GM18868 (cell line): Measurements from ENCODE around the gene TYRO3.
"Not testable (repeated sequence)": the region's sequence is repeated elsewhere in the genome, so short reads cannot be mapped to it uniquely, and the experiment has no call there.

Source experiments
- ATAC-seq: cut with Tn5 transposase; IDR thresholded peaks from one replicate; pipeline ENCODE4 v1.9.1; 2021; ENCODE audit warnings: mild to moderate bottlenecking, moderate library complexity; ENCODE audit not compliant: unreplicated experiment

The TYRO3 gene

GRCh38 chr15:41572866-41573265 is 13.9 kb downstream of the TYRO3 start:
- ATAC-seq, result no peak

GRCh38 chr15:41573396-41573795 is 14.4 kb downstream of the TYRO3 start:
- ATAC-seq, result no peak

GRCh38 chr15:41574158-41574557 is 15.1 kb downstream of the TYRO3 start:
- ATAC-seq, result no peak

- ATAC-seq, result no peak
Measured at GRCh38 chr15:41575282-41575681, 16.3 kb downstream of the TYRO3 start.

- no peak for ATAC-seq
Measured at GRCh38 chr15:41577863-41578735, 19.1 kb downstream of the TYRO3 start.

GRCh38 chr15:41578736-41579383 is 19.8 kb downstream of the TYRO3 start:
- no peak for ATAC-seq

- no peak for ATAC-seq
Measured at GRCh38 chr15:41581110-41581509, 22.1 kb downstream of the TYRO3 start.

- no peak for ATAC-seq
Measured at GRCh38 chr15:41583795-41584194, 24.8 kb downstream of the TYRO3 start.

- ATAC-seq, result no peak
Measured at GRCh38 chr15:41584636-41585126, 25.7 kb downstream of the TYRO3 start.

GRCh38 chr15:41585127-41586047 is 26.4 kb downstream of the TYRO3 start:
- no peak for ATAC-seq

GRCh38 chr15:41586531-41587282 is 27.7 kb downstream of the TYRO3 start:
- ATAC-seq, result not testable (repeated sequence)

GRCh38 chr15:41589018-41589417 is 30.0 kb downstream of the TYRO3 start:
- ATAC-seq, result not testable (repeated sequence)

- ATAC-seq, result not testable (repeated sequence)
Measured at GRCh38 chr15:41589571-41589970, 30.6 kb downstream of the TYRO3 start.

GRCh38 chr15:41591217-41591616 is 32.2 kb downstream of the TYRO3 start:
- not testable (repeated sequence) for ATAC-seq

GRCh38 chr15:41592718-41593117 is 33.7 kb downstream of the TYRO3 start:
- ATAC-seq, result not testable (repeated sequence)

GRCh38 chr15:41594801-41595746 is 36.1 kb downstream of the TYRO3 start:
- no peak for ATAC-seq

- no peak for ATAC-seq
Measured at GRCh38 chr15:41596972-41597371, 38.0 kb downstream of the TYRO3 start.

- ATAC-seq, result no peak
Measured at GRCh38 chr15:41597787-41598186, 38.8 kb downstream of the TYRO3 start.

GRCh38 chr15:41599061-41599460 is 40.0 kb downstream of the TYRO3 start:
- no peak for ATAC-seq
